PFSK-1 (cell line): Measurements from ENCODE around the gene GAS7.

ENCODE experiments used
- POLR2AphosphoS5 ChIP-seq: IDR thresholded peaks from 2 replicates; pipeline ENCODE4 v1.6.1; 2012; ENCODE audit warnings: low read depth, mild to moderate bottlenecking, control low read depth, low read length, moderate library complexity
- REST ChIP-seq, 2 experiments: IDR thresholded peaks; 2 replicates each; pipeline versions ENCODE4 v1.6.1 to v1.8.0; 2011 to 2012; ENCODE audit warnings: low read depth in 2 of 2, low read length in 2 of 2, control low read depth in 1 of 2, inconsistent platforms in 1 of 2, mild to moderate bottlenecking in 1 of 2, moderate library complexity in 1 of 2; ENCODE audit not compliant: insufficient read depth in 1 of 2
- SIN3A ChIP-seq: IDR thresholded peaks from 2 replicates; pipeline ENCODE4 v1.6.1; 2012; ENCODE audit warnings: mild to moderate bottlenecking, low read length, moderate library complexity, borderline replicate concordance; ENCODE audit not compliant: insufficient read depth

- TF ChIP-seq POLR2AphosphoS5 (no peak), REST (IDR thresholded peaks at IDR 0.05; ENCODE audit: insufficient read depth in 1 of 2, low read depth in 2 of 2, low read length in 2 of 2) (no peak), SIN3A (no peak)
Observed at GRCh38 chr17:9874722-9875121, 323.7 kb downstream of the GAS7 start.
